GM21529 (cell line): Measurements from ENCODE around the gene ISM2.
"Not testable (repeated sequence)": the region's sequence is repeated elsewhere in the genome, so short reads cannot be mapped to it uniquely, and the experiment has no call there.

ENCODE experiments used
- ATAC-seq: cut with Tn5 transposase; IDR thresholded peaks from one replicate; pipeline ENCODE4 v1.9.1; 2021; ENCODE audit not compliant: unreplicated experiment

The ISM2 gene

DNA sequence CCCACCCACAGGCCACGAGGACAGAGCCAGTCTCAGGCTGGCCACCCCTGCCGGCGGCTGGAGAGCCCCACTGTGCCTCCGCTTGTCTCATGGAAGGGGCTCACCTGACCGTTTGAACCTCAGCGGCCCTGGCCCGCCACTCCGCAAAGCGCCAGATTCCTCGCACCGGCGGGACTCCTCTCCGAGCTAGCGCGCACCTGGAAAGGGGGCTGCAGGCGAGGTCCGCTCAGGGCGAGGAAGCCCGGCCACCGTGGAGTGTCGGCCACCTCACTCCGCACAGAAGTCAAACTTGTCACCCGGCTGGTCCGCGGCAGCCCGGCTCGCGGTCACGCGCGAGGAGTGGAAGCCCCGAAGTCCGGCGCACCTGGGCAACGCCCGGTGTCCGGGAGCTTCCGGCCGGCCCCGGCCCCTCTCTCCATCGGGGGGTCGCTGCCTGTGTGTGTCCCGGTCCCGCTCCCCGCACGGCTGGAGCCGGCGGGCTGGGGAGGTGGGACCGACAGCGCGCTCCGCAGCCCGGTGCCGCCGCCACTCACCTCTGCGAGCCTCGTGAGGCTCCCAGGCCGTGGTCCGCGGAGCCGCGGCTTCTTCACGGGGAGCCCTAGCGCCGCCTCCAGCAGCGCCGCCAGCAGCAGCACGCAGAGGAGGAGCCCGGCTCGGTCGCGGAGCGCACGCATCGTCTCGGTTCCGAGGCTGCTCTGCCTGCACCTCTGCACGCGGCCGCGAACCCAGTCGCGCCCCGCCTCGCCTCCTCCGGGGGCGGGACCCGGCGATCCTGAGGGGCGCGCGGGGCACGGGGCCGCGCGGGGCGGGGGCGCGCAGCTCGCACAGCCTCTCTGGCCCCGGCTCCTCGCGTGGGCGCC, at the start of gene ISM2:
Gene ISM2 (minus strand): TSS at position 697 of the 860 bp plus-strand sequence. CDS start 23 bp downstream, at position 674.
- peak; percentile 62 for ATAC-seq

DNA sequence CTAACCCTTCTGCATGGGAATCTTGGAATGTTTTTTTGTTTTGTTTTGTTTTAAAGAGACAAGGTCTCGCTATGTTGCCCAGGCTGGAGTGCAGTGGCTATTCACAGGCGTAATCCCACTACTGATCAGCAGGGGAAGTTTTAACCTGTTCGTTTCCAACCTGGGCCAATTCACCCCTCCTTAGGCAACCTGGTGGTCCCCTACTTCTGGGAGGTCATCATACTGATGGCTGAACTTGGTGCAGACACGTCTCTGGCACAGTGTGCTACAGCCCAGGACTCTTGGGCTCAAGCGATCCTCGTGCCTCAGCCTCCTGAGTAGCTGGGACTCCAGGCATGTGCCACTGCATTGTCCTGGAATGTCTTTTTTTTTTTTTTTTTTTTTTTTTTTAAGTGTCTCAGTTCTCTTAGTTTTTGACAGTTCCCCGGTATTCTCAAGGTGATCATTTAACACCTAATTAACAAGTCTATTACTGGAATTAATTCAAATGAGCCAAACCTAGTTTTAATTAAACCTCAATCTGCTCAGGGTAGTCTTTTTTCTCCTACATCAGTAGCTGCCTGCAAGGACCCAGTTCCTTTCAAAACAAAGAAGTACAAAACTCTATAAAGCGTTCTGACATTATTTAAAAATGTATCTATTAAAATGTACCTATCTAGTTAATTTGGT, 49.0 kb upstream of the ISM2 start:
- ATAC-seq: no peak

DNA sequence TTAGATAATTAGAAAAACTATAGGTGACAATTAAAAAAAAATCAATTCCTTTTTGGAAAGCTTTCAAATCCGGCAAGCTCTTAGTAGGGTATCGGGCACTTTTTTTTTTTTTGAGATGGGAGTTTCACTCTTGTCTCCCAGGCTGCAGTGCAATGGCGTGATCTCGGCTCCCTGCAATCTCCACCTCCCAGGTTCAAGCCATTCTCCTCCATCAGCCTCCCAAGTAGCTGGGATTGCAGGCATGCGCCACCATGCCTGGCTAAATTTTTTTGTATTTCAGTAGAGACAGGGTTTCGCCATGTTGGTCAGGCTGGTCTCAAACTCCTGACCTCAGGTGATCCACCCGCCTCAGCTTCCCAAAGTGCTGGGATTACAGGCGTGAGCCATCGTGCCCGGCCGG, 46.6 kb upstream of the ISM2 start:
- ATAC-seq: not testable (repeated sequence)

DNA sequence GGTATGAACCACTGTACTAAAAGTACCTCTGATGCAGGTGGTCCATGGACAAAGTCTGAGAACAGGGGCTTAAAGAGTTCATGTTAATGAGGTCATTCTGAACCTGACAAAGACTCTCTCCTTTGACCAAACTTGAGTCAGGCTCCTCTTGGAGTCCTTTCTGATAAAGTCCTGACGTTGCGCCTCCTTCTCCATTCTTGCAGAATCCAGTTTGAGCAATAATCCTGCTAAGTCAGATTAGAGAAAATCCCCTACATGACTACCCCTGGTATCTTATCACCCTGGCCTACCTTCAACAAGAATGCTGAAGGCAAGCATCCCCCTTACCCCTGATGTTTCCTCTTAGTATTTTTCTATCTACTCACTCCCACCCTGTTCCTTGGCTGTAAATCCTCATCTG, 46.0 kb upstream of the ISM2 start:
- ATAC-seq: no peak

DNA sequence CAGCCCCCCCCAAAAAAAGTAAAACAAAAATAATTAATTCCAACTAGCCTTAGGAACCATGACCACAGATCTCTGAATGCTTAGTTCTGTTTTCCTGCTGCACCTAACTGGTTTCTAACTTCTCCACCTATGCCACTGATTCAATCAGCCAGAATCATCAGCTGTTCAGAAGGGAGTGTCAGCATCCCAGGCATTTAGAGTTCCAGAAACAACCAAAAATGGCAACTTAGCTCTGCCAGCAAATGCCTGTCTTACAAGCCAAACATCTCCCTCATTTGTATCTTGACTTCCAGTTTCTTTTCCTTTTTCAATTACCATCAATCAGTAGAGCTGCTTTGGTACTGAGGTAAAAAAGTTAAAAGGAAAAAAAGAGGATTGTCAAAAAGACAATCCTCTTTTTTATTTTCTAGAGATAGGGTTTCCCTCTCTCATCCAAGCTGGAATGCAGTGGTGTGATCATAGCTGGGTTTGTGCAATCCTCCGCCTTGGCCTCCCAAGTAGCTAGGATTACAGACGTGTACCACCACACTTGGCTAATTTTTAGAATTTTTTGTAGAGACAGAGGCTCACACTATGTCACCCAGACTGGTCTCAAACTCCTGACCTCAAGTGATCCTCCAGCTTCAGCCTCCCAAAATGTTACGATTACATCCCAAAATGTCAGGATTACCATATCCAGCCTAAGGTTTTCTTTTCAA, 45.2 kb upstream of the ISM2 start:
- no peak for ATAC-seq

DNA sequence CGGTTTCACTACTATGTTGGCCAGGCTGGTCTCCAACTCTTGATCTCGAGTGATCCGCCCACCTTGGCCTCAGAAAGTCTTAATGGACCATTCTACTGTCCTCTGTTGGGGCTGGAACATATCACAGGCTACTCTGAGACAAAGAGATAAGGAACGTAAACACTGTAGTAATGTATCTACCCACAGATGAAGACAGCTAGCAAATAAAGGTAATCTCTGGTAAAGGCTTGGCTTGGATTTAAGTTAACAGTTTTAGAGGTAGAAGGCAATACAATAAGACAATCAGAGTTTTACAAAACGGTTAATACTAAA, 44.6 kb upstream of the ISM2 start:
- ATAC-seq: no peak

DNA sequence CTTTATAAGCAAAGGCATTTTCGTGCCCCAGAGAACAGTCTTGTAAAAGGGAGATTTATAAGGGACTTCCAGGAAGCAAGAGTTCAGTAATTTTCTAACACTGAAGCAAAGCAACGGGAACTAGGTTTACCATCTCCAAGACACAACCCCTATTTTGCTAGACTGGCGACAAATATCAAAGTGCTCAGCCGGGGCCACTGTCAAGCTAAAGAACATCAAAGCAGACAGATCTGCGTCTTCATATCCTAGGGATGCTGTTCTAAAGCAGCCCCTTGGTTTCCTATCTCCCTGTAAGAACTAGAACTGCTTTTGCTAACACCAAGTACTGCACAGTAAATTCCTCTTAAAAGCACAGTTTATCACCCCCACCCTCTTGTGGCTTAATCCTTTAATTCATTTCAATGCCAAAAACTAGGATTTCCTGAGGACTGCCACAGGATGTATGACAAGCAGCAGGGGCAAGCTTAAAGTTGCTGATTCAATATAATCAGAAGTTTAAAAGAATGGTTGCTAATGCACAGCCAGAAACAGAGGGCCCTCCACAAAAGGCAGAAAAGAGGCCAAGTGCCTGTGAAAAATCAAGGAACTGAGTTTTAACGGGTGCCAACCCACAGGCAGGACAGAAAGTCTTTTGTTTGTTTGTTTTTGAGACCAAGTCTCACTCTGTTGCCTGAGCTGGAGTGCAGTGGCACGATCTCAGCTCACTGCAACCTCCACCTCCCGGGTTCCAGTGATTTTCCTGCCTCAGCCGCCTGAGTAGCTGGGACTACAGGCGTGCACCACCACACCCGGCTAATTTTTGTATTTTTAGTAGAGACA, 44.0 kb upstream of the ISM2 start:
- no peak for ATAC-seq

DNA sequence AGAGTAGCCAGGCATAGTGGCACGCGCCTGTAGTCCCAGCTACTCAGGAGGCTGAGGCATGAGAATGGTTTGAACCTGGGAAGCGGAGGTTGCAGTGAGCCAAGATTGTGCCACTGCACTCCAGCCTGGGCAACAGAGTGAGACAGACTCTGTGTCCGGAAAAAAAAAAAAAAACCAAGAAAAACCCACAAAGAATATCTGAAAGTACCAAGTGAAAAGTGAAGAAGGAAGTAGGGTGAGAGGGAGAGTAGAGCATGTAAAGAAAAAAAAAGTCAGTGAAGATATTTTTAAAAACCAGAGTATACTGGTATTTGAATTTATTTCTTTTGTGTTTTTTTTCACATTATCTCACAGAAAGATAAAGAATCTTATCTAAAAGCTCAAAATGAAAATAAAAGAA, 43.3 kb upstream of the ISM2 start:
- ATAC-seq: no peak

DNA sequence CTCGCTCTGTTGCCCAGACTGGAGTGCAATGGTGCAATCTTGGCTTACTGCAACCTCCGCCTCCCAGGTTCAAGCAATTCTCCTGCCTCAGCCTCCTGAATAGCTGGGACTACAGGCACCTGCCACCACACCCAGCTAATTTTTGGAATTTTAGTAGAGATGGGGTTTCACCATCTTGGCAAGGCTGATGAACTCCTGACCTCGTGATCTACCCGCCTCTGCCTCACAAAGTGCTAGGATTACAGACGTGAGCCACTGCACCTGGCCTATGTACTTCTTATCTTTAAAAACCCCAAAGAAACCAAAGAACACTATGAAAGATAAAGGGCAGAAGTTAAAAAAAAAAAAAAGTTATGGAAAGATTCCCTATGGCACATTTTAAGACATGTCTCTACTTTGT, 38.3 kb upstream of the ISM2 start:
- ATAC-seq: not testable (repeated sequence)

DNA sequence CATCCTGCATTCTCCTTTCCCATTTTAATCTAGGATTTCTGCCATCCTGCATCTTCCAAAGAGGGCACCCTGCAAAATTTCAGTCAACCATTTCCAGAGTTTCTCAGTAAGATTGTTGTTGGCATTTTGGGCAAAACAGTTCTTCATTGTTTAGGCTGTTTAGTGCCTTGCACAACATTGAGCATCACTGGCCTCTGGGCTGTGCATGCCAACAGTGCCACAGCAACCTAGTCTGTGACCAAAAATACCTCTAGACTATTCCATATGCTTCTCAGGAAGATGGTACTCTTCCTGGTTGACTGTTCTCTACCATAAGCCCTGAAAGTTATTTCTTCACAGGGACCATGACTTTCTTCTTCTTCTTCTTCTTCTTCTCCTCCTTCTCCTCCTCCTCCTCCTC, 32.5 kb upstream of the ISM2 start:
- no peak for ATAC-seq

DNA sequence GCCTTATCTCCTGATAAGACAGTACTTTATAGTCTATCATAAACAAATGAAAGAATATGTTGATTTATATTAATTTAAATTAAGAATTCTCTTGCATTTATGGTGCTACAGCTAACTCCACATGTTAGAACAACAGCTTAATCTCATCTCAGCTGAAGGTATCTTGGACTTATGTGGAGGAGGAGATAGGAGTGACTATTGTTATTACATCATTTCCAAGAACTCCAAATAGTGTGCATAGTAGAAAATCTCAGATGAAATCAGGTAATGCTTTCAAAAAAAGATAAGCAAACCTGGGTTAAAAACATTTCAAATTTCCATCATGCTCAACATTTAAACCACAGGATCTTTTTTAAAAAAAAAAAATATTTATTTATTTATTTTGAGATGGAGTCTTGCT, 31.3 kb upstream of the ISM2 start:
- no peak for ATAC-seq

DNA sequence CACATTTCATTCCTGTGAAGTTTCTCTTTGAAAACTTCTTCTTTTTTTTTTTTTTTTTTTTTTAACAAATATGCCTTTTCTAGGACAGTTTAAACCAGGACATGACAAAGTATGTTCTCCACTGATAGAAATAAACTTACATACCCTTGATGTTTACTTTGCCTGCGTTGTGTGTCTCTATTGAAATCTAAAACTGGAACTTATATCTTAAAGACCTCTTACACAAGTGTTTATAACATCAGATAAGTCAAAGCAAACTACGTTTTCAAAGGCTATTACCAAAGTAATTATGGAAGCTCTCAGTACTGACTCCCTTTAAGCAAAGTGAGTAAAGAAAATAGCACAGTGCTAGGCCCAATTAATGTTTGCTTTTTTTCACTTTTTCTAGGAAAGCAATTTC, 30.6 kb upstream of the ISM2 start:
- ATAC-seq: no peak

DNA sequence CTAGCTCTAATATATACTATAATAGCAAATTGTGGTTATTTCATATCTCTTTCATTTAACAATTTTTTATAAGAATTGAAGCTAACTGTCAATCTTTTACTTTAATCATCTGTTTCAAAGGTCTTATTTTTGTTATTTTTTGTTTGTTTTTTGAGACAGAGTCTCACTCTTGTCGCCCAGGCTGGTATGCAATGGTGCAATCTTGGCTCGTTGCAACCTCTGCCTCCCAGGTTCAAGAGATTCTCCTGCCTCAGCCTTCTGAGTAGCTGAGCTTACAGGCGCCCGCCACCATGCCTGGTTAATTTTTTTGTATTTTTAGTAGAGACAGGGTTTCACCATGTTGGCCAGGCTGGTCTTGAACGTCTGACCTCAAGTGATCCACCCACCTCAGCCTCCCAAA, 30.1 kb upstream of the ISM2 start:
- not testable (repeated sequence) for ATAC-seq

DNA sequence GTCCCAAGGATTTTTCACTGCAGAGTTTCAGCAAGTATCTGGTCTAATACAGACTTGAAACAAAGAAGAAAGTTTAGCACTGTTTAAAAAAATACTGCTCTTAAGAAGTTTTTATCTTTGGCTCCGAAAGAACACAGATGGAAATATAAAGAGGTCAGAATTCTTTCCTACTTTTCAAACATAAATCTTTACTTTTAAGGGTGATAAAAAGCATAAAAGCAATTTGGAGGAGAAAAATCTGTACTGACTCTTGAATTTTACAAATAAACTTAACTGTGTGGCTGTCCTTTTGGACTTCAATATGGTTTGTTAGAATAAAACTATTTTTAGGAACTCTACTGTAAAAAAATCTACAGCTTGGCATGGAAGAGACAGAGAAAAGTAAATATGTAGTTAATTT, 27.6 kb upstream of the ISM2 start:
- ATAC-seq: no peak

DNA sequence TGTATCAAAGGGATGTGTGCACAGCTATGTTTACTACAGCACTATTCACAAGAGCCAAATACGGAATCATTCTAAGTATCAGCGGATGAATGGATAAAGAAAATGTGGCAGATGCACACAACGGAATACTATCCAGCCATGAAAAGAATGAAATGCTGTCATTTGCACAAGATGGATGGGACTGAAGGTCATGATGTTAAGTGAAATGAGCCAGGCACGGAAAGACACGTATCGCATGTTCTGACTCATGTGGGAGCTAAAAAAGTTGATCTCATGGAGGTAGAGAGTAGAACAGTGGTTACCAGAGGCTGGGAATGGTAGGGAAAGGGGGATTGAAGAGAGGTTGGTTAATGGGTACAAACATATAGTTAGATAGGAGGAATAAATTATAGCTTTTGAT, 25.9 kb upstream of the ISM2 start:
- no peak for ATAC-seq

DNA sequence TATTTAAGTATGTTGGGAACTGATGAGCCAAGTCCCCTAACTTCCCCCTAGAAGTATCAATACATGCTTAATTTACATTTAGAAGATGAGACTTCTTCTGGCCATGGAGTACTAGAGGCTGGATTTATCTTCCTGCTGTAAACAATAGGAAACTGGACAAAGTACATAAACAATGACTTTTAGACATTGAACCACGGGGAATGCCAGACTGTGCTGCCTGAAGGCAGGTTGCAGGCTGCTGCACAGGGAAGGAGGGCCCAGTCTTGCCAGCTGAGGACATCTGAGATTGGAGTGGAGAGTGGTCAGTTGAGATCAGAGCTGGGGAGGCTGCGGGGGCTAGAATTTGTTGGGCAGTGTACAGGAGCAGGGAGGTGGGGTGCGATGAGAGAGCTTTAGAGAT, 24.5 kb upstream of the ISM2 start:
- ATAC-seq: no peak

DNA sequence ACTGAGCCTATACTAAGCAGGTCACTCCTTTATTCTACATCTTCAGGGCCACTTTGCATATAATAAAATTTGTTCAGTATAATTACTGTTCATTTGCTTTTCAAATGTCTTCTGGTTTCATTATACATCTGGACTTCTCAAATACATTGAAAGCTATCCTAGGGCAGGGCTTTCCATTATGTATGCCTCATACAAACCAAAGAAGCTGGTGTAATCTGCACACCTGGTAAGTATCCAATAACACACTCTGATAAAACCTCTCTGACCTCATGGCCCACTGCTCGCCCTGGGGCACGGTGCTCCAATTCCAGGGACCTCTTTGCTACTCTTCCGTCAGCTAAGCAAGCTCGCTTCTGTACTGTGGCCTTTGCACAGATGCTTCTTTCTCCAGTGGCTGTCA, 21.9 kb upstream of the ISM2 start:
- no peak for ATAC-seq

DNA sequence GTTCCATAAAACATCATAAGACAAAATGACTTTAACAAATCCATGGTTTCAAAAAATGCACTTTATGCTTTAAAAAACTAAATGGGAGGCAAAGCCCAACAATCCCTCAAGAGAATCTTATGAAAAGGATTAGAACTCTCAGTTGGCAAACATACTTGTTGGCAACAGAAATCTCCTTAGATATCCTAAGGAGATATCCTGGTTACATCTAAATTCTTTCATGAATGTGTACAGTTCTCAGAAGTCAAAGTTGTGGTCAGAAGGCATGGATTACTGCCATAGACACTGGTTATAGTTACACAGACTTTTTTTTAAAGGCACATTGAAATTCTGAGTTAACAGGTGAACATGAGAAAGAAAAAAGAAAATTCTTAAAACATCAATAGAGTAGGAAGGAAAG, 17.5 kb upstream of the ISM2 start:
- ATAC-seq: no peak

DNA sequence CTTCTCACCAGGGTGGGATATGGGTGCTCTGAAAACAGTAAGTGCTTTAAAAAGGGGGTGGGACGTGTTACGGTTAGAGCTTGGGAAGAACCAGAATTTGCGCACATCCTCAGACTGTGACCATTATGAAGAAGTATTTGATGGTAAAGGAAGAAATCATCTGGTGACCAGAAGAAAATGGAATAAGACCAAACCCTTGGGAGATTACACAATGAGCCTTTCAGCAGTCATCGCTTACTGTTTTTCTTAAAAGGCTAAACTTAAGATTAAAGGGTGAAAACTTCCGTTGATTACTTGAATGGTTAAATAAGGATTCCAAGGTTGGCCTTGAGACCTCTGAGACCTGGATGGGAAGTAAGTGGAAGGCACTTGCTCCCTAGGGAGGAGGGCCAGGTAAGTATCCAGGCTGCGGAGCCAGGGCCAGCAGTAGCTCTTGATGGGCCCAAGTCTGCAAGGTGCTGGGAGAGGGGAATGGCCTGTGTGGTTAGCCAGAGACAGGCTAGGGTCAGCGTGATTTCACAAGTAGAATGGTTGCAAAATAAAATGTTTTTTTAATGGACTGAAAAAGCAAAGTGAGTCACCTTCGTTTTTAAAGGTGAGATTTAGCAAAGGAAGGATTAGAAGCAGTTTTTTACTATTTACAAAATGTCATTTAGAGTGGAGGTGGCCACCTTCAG, 13.0 kb upstream of the ISM2 start:
- no peak for ATAC-seq

DNA sequence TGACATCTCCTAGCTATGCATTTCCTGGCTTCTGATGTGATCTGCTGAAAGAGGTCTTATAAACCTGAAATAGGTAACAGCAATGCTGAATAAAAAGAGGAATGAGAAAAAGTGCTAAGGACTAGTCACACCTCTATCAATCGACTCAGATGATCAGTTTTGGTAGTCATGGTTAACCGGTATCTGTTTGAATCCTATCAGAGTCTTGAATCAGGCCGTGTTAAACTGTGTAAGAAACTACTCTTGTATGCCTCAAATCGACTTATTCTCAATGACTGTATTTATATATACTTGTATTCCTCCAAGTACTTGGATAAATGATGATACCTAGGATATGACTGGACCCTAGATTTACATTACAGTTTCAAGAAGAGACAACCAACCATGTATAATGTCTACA, 10.8 kb upstream of the ISM2 start:
- no peak for ATAC-seq

DNA sequence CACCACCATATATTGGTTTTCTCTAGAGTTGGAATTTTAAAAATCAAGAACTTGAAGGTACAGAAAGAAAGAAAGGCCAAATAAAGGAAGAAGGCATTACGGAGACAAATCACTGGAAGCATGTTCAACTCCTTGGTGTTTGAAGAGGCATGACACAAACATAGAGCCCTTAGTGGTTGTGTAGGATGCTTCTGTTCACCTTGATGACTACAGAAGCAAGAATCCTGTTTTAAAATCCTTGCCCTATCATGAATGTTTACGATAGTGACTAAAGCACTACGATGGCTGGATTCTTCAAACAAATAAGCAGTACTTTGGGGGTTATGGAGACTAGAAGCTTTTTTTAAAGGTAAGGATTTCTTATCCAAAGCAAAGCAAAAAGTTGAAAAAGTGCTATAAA, 10.3 kb upstream of the ISM2 start:
- ATAC-seq: no peak
